Psoas muscle (tissue), 8 donors: Measurements from ENCODE around the gene CLDN10. TPM values are rescaled to one million over a fixed set of nuclear protein-coding genes. Genes with fewer than 3 reads are reported as not detected.

ENCODE experiments used
- ATAC-seq, 4 donors: fragments of 200-7000 bp; cut with Tn5 transposase; one replicate each; pipeline ENCODE4 v1.9.1; 2020; ENCODE audit warnings: moderate library complexity in 3 of 4, mild to moderate bottlenecking in 2 of 4
- DNase-seq, 2 donors: peaks; one replicate each; pipeline ENCODE4 v3.0.0-alpha.2; 2020
- H3K27ac ChIP-seq: fragments of 200-600 bp; one replicate; pipeline ENCODE4 v1.8.0; 2022
- H3K27me3 ChIP-seq, 3 donors: fragments of 200-600 bp in 1 of 3; one replicate each; pipeline versions ENCODE4 v1.6.1 to v1.8.0; 2013 to 2022; ENCODE audit warnings: low read length in 2 of 3, mild to moderate bottlenecking in 2 of 3, moderate library complexity in 1 of 3; ENCODE audit not compliant: insufficient read depth in 3 of 3
- H3K36me3 ChIP-seq, 2 donors: fragments of 200-600 bp in 1 of 2; one replicate each; pipeline versions ENCODE4 v1.6.1 to v1.8.0; 2013 to 2022; ENCODE audit warnings: low read depth in 1 of 2, mild to moderate bottlenecking in 1 of 2, moderate library complexity in 1 of 2; ENCODE audit not compliant: insufficient read depth in 1 of 2
- H3K4me1 ChIP-seq: fragments of 200-600 bp; one replicate; pipeline ENCODE4 v1.8.0; 2022
- H3K4me3 ChIP-seq: fragments of 200-600 bp; one replicate; pipeline ENCODE4 v1.8.0; 2022; ENCODE audit warnings: mild to moderate bottlenecking
- H3K9me3 ChIP-seq: fragments of 200-600 bp; one replicate; pipeline ENCODE4 v1.8.0; 2022
- CTCF ChIP-seq: fragments of 200-600 bp; IDR thresholded peaks from one replicate; pipeline ENCODE4 v1.8.0; 2022; ENCODE audit warnings: antibody characterized with exemption
- WGBS, 3 donors: extraction: QIAGEN DNeasy Blood & Tissue Kit; methylation state at CpG; one replicate each; pipeline versions ENCODE4 v1.1.6 to v1.1.7; 2013; 5-methylcytosine and 5-hydroxymethylcytosine counted together
- intact Hi-C, 2 donors: fragments of 100-400 bp; cut with DNase I; formaldehyde crosslinking; loops; one replicate each; pipeline versions ENCODE4 v1.11.0 to v1.14.2; 2022
- polyA plus RNA-seq, 3 donors: library from polyadenylated mRNA; stranded (reverse); fragments of 200-250 nt; gene quantifications; one replicate each; pipeline ENCODE4 v1.2.3, GENCODE V29; 2013
- total RNA-seq, 4 donors: library from RNA; stranded (reverse); fragmentation: NEBNext Ultra II Directional in 2 of 4; extraction: Animal tissue kit (Norgen Biotek cat#: 25700) in 2 of 4; gene quantifications; one replicate each; pipeline versions ENCODE4 v1.2.1 to v1.2.4, GENCODE V29; 2021 to 2023
- donor health status: healthy with polysubstance abuse.
- donor health status: DM: no; HTN: no; CAD: no; lungs with moderate emphysema.
- donor health status: Bipolar disorder and iron deficiency.
- donor health status: healthy.
- donor health status: DM: yes; HTN: yes; CAD: no.
- donor health status: DM: no; HTN: no; CAD: no.
- donor health status: DM: no; HTN: no; CAD: no.
- donor health status: DM: yes; HTN: yes; CAD: no.

The CLDN10 gene
- total and polyA plus RNA-seq, 7 donors, result 0.04 to 0.26 (median 0.14) TPM; not detected in 2

GRCh38 chr13:95593462-95593861 is 40.9 kb downstream of the CLDN10 start:
- WGBS, 3 donors, result 63 to 72% (median 66%) methylated on average over 1 of the region's 1 CpG
- no peak overlapping the region for H3K4me3 ChIP-seq
- H3K9me3 ChIP-seq, result no peaks in the 10 kb centered on the region
- no peaks in the 10 kb centered on the region for H3K4me1 ChIP-seq
- no peaks in the 10 kb centered on the region for H3K27me3 ChIP-seq
- H3K27ac ChIP-seq, result no peak overlapping the region
- H3K36me3 ChIP-seq, result peaks cover 0 to 5% of the 10 kb centered on the region in 2 donors
- ATAC-seq, result no peak
- intact Hi-C loops, result no loop called here
- no peak for TF ChIP-seq CTCF
- DNase-seq, result no peak

DNA sequence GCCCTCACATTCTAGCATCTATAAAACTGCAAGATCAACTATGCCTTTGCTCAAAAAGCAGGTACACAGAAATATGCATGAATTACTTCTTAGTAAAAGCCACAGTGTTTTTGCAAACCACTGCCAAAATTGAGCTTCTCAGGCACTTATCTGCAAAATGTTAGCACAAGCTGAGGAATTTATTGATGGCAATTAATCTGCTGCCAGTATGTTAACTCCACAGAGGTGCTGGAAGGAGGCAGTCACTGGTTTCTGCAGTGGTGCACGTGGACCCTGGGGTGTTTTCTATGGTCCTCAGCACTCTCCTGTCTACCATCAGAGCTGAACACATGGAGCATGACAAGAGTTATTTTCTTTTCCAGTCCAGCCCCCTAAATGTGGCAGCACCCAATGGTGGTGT is 44.2 kb downstream of the CLDN10 start:
- Histone ChIP-seq H3K9me3 (no peaks in the 10 kb centered on the region), H3K4me1 (no peaks in the 10 kb centered on the region), H3K4me3 (no peak overlapping the region), H3K27me3 (no peaks in the 10 kb centered on the region), H3K27ac (no peak overlapping the region), H3K36me3 (no peaks in the 10 kb centered on the region)
- TF ChIP-seq CTCF, result no peak
- 57 to 82% (median 77%) methylated on average over 1 of the region's 1 CpG for WGBS, 3 donors
- ATAC-seq (no peak), DNase-seq (no peak)
- intact Hi-C loops, result no loop called here

- Histone ChIP-seq H3K4me1 (no peaks in the 10 kb centered on the region), H3K9me3 (no peaks in the 10 kb centered on the region), H3K4me3 (no peak overlapping the region), H3K27ac (no peak overlapping the region), H3K27me3 (no peaks in the 10 kb centered on the region), H3K36me3 (no peaks in the 10 kb centered on the region)
- TF ChIP-seq CTCF, result no peak
- intact Hi-C loops, result no loop called here
- no peak for DNase-seq
- no peak for ATAC-seq
- WGBS, 3 donors, result 26 to 33% (median 33%) methylated on average over 2 of the region's 2 CpGs
Observed at GRCh38 chr13:95601216-95601615, 48.7 kb downstream of the CLDN10 start.

GRCh38 chr13:95601906-95602305 is 49.4 kb downstream of the CLDN10 start:
- ATAC-seq (no peak), DNase-seq (no peak)
- no peaks in the 10 kb centered on the region for H3K4me1 ChIP-seq
- H3K4me3 ChIP-seq, result no peak overlapping the region
- intact Hi-C loops, result no loop called here
- no peak for TF ChIP-seq CTCF
- H3K36me3 ChIP-seq, result no peaks in the 10 kb centered on the region
- H3K27me3 ChIP-seq, result no peaks in the 10 kb centered on the region
- 48 to 69% (median 53%) methylated on average over 6 of the region's 6 CpGs for WGBS, 3 donors
- H3K9me3 ChIP-seq, result no peaks in the 10 kb centered on the region
- no peak overlapping the region for H3K27ac ChIP-seq

GRCh38 chr13:95603887-95604555 is 51.5 kb downstream of the CLDN10 start:
- no peak overlapping the region for H3K4me3 ChIP-seq
- no peak for DNase-seq
- no peaks in the 10 kb centered on the region for H3K36me3 ChIP-seq
- H3K4me1 ChIP-seq, result no peaks in the 10 kb centered on the region
- H3K27ac ChIP-seq, result no peak overlapping the region
- ATAC-seq, result no peak
- intact Hi-C loops, result no loop called here
- 58 to 83% (median 61%) methylated on average over 12 of the region's 12 CpGs for WGBS, 3 donors
- no peak for TF ChIP-seq CTCF
- no peaks in the 10 kb centered on the region for H3K9me3 ChIP-seq
- no peaks in the 10 kb centered on the region for H3K27me3 ChIP-seq
